Brain microvascular endothelial cell (primary cell): Measurements from ENCODE around the gene PRSS36.

ENCODE experiments used
- DNase-seq: peaks from one replicate; pipeline ENCODE4 v3.0.0-alpha.2; 2020
- H3K27ac ChIP-seq: fragments of 250-450 bp; sonication (Bioruptor Pico); 2 replicates; pipeline ENCODE4 v1.5.1; 2020; ENCODE audit warnings: mild to moderate bottlenecking, moderate library complexity
- H3K27me3 ChIP-seq: fragments of 250-450 bp; sonication (Bioruptor Pico); replicated peaks from 2 replicates; pipeline ENCODE4 v1.5.1; 2020; ENCODE audit warnings: mild to moderate bottlenecking
- H3K36me3 ChIP-seq: fragments of 250-450 bp; sonication (Bioruptor Pico); replicated peaks from 2 replicates; pipeline ENCODE4 v1.5.1; 2020; ENCODE audit warnings: mild to moderate bottlenecking
- H3K4me3 ChIP-seq: 2 replicates; pipeline ENCODE4 v1.5.1; 2011; ENCODE audit warnings: low read depth, mild to moderate bottlenecking, control low read depth, low read length, moderate library complexity
- CTCF ChIP-seq: IDR thresholded peaks from 2 replicates; pipeline ENCODE4 v1.5.1; 2011; ENCODE audit warnings: low read depth, mild to moderate bottlenecking, moderate library complexity, low read length, control low read depth, inconsistent platforms; ENCODE audit errors: missing control alignments
- in situ Hi-C: cut with HindIII; loops from 2 replicates; pipeline ENCODE4 v1.10.0; 2017; ENCODE audit warnings: low sequenced_read_pairs, low pct_ligation_motif_present

Gene PRSS36

GRCh38 chr16:31186176-31186575 lies 36.3 kb upstream of the PRSS36 start:
- DNase-seq: no peak
- H3K27me3 ChIP-seq: no peaks in the 10 kb centered on the region
- TF ChIP-seq CTCF: no peak
- in situ Hi-C loops: loop anchor here (25.0 kb wide), 1 partner anchor 276 kb away; the partner anchor contains the start of genes ARMC5 and TGFB1I1
- H3K36me3 ChIP-seq: peaks cover 91% of the 10 kb centered on the region
- no peak overlapping the region for H3K27ac ChIP-seq
- no peak overlapping the region for H3K4me3 ChIP-seq

- H3K36me3 ChIP-seq: peaks cover 86% of the 10 kb centered on the region
- no peak for TF ChIP-seq CTCF
- in situ Hi-C loops: loop anchor here (25.0 kb wide), 1 partner anchor 277 kb away; the partner anchor contains the start of genes ARMC5 and TGFB1I1
- H3K27me3 ChIP-seq: no peaks in the 10 kb centered on the region
- H3K4me3 ChIP-seq: no peak overlapping the region
- no peak overlapping the region for H3K27ac ChIP-seq
- no peak for DNase-seq
Observed at GRCh38 chr16:31185339-31185738, 35.5 kb upstream of the PRSS36 start.

- in situ Hi-C loops: loop anchor here (25.0 kb wide), 1 partner anchor 277 kb away; the partner anchor contains the start of genes ARMC5 and TGFB1I1
- H3K27ac ChIP-seq: no peak overlapping the region
- peaks cover 82% of the 10 kb centered on the region for H3K36me3 ChIP-seq
- DNase-seq: no peak
- TF ChIP-seq CTCF: no peak
- no peaks in the 10 kb centered on the region for H3K27me3 ChIP-seq
- H3K4me3 ChIP-seq: no peak overlapping the region
Observed at GRCh38 chr16:31184888-31185287, 35.0 kb upstream of the PRSS36 start.

- no peak for DNase-seq
- no peak for TF ChIP-seq CTCF
- H3K36me3 ChIP-seq: peaks cover 70% of the 10 kb centered on the region
- no peak overlapping the region for H3K4me3 ChIP-seq
- in situ Hi-C loops: loop anchor here (25.0 kb wide), 1 partner anchor 279 kb away; the partner anchor contains the start of genes ARMC5 and TGFB1I1
- H3K27me3 ChIP-seq: no peaks in the 10 kb centered on the region
- no peak overlapping the region for H3K27ac ChIP-seq
Observed at GRCh38 chr16:31183432-31184428, 33.9 kb upstream of the PRSS36 start.

- TF ChIP-seq CTCF: no peak
- in situ Hi-C loops: loop anchor here (25.0 kb wide), 1 partner anchor 280 kb away; the partner anchor contains the start of genes ARMC5 and TGFB1I1
- Histone ChIP-seq H3K4me3 (peak overlapping the region; percentile 97), H3K36me3 (peaks cover 57% of the 10 kb centered on the region), H3K27ac (no peak overlapping the region), H3K27me3 (no peaks in the 10 kb centered on the region)
- no peak for DNase-seq
Observed at GRCh38 chr16:31182391-31182790, 32.5 kb upstream of the PRSS36 start.
